HG02938 (cell line): ENCODE measurements around the gene S100A13.
"Not testable (repeated sequence)": the region's sequence is repeated elsewhere in the genome, so short reads cannot be mapped to it uniquely, and the experiment has no call there.

Experiments used
- ATAC-seq: cut with Tn5 transposase; IDR thresholded peaks from one replicate; pipeline ENCODE4 v1.9.1; 2021; ENCODE audit warnings: mild to moderate bottlenecking, moderate library complexity; ENCODE audit not compliant: unreplicated experiment

S100A13 gene

GRCh38 chr1:153626904-153627714, at the start of gene S100A13:
Gene S100A13 (minus strand): TSS chr1:153627505. CDS start chr1:153626472, 1,033 bp downstream.
- ATAC-seq, result no peak

GRCh38 chr1:153673511-153673910, 46.2 kb upstream of the S100A13 start:
- ATAC-seq, result no peak

GRCh38 chr1:153671628-153672353, 44.5 kb upstream of the S100A13 start:
- ATAC-seq, result peak; percentile 6

GRCh38 chr1:153670859-153671627, 43.7 kb upstream of the S100A13 start, which contains the start of gene ILF2:
Gene ILF2 (minus strand): TSS chr1:153670993. CDS start chr1:153670922, 71 bp downstream.
- ATAC-seq, result peak; percentile 92

- ATAC-seq, result peak; percentile 7
Measured at GRCh38 chr1:153670257-153670858, 43.1 kb upstream of the S100A13 start.

- ATAC-seq, result no peak
Measured at GRCh38 chr1:153669606-153670005, 42.3 kb upstream of the S100A13 start.

- not testable (repeated sequence) for ATAC-seq
Measured at GRCh38 chr1:153668672-153669071, 41.4 kb upstream of the S100A13 start.

GRCh38 chr1:153667439-153667838, 40.1 kb upstream of the S100A13 start:
- no peak for ATAC-seq

GRCh38 chr1:153663211-153663610, 35.9 kb upstream of the S100A13 start:
- no peak for ATAC-seq

GRCh38 chr1:153662269-153662668, 35.0 kb upstream of the S100A13 start:
- no peak for ATAC-seq

GRCh38 chr1:153661111-153661708, 33.9 kb upstream of the S100A13 start:
- no peak for ATAC-seq

- no peak for ATAC-seq
Measured at GRCh38 chr1:153659656-153660055, 32.4 kb upstream of the S100A13 start.

- ATAC-seq, result no peak
Measured at GRCh38 chr1:153659175-153659534, 31.9 kb upstream of the S100A13 start.

- peak; percentile 92 for ATAC-seq
Measured at GRCh38 chr1:153658400-153659174, 31.3 kb upstream of the S100A13 start, which contains the start of gene SNAPIN. Gene SNAPIN (plus strand): TSS chr1:153658703. CDS start chr1:153658744, 41 bp downstream.

- ATAC-seq, result no peak
Measured at GRCh38 chr1:153655333-153655732, 28.0 kb upstream of the S100A13 start.

GRCh38 chr1:153652805-153653500, 25.6 kb upstream of the S100A13 start:
- no peak for ATAC-seq

GRCh38 chr1:153651771-153652170, 24.5 kb upstream of the S100A13 start:
- ATAC-seq, result no peak

GRCh38 chr1:153649863-153650235, 22.5 kb upstream of the S100A13 start:
- ATAC-seq, result no peak
